Endothelial cell (in vitro differentiated cells): ENCODE measurements around the gene ITLN1. TPM values are rescaled to one million over a fixed set of nuclear protein-coding genes. Genes with fewer than 3 reads are reported as not detected.
"Not testable (repeated sequence)": the region's sequence is repeated elsewhere in the genome, so short reads cannot be mapped to it uniquely, and the experiment has no call there.

Experiments used
- DNase-seq: peaks from one replicate; pipeline ENCODE4 v3.0.0; 2021; ENCODE audit warnings: low spot score
- H3K27ac Mint-ChIP-seq: one replicate; pipeline ENCODE4 v1.8.0; 2021; ENCODE audit warnings: mixed read lengths, inconsistent platforms; ENCODE audit not compliant: unreplicated experiment
- H3K27me3 Mint-ChIP-seq: one replicate; pipeline ENCODE4 v1.8.0; 2021; ENCODE audit warnings: mild to moderate bottlenecking, moderate library complexity, mixed read lengths, inconsistent platforms; ENCODE audit not compliant: unreplicated experiment
- H3K36me3 Mint-ChIP-seq: one replicate; pipeline ENCODE4 v1.8.0; 2021; ENCODE audit warnings: mild to moderate bottlenecking, low read depth, mixed read lengths, inconsistent platforms; ENCODE audit not compliant: unreplicated experiment
- H3K4me1 Mint-ChIP-seq: one replicate; pipeline ENCODE4 v1.8.0; 2021; ENCODE audit warnings: mild to moderate bottlenecking, mixed read lengths, inconsistent platforms; ENCODE audit not compliant: unreplicated experiment
- H3K4me3 Mint-ChIP-seq: one replicate; pipeline ENCODE4 v1.8.0; 2021; ENCODE audit warnings: mild to moderate bottlenecking, mixed read lengths, inconsistent platforms; ENCODE audit not compliant: unreplicated experiment
- H3K9me3 Mint-ChIP-seq: one replicate; pipeline ENCODE4 v1.8.0; 2021; ENCODE audit warnings: mixed read lengths, inconsistent platforms; ENCODE audit not compliant: unreplicated experiment
- CTCF ChIP-seq: fragments of 200-600 bp; sonication (generic); IDR thresholded peaks from one replicate; pipeline ENCODE4 v1.5.0; 2021; ENCODE audit warnings: antibody characterized with exemption; ENCODE audit not compliant: unreplicated experiment
- total RNA-seq: library from RNA; stranded (reverse); fragmentation: NEBNext Ultra II Directional; extraction: Animal tissue kit (Norgen Biotek cat#: 25700); gene quantifications from one replicate; pipeline ENCODE4 v1.2.1, GENCODE V29; 2021; ENCODE audit not compliant: unreplicated experiment

The ITLN1 gene
- total RNA-seq, 1 donor from 2014 or later: not detected

GRCh38 chr1:160880216-160880615 lies 4.8 kb downstream of the ITLN1 start:
- Mint-ChIP-seq H3K27me3 (peaks cover 17% of the 10 kb centered on the region), H3K4me1 (peaks cover 17% of the 10 kb centered on the region), H3K27ac (no peak overlapping the region), H3K36me3 (no peaks in the 10 kb centered on the region), H3K4me3 (no peak overlapping the region), H3K9me3 (no peaks in the 10 kb centered on the region)
- no peak for TF ChIP-seq CTCF
- DNase-seq: no peak

- H3K27ac Mint-ChIP-seq: no peak overlapping the region
- no peak for DNase-seq
- H3K36me3 Mint-ChIP-seq: no peaks in the 10 kb centered on the region
- peaks cover 17% of the 10 kb centered on the region for H3K4me1 Mint-ChIP-seq
- TF ChIP-seq CTCF: no peak
- H3K27me3 Mint-ChIP-seq: peaks cover 17% of the 10 kb centered on the region
- no peaks in the 10 kb centered on the region for H3K9me3 Mint-ChIP-seq
- no peak overlapping the region for H3K4me3 Mint-ChIP-seq
Measured at GRCh38 chr1:160879056-160879455, 5.9 kb downstream of the ITLN1 start.

GRCh38 chr1:160877221-160877620 lies 7.8 kb downstream of the ITLN1 start:
- Mint-ChIP-seq H3K9me3 (no peaks in the 10 kb centered on the region), H3K27ac (no peak overlapping the region), H3K4me3 (no peak overlapping the region), H3K27me3 (peaks cover 17% of the 10 kb centered on the region), H3K36me3 (no peaks in the 10 kb centered on the region), H3K4me1 (peaks cover 17% of the 10 kb centered on the region)
- no peak for DNase-seq
- no peak for TF ChIP-seq CTCF

- Mint-ChIP-seq H3K9me3 (no peaks in the 10 kb centered on the region), H3K27me3 (peaks cover 17% of the 10 kb centered on the region), H3K4me3 (peak overlapping the region; percentile 15), H3K4me1 (peaks cover 17% of the 10 kb centered on the region), H3K36me3 (no peaks in the 10 kb centered on the region), H3K27ac (peak overlapping the region; percentile 30)
- TF ChIP-seq CTCF: no peak
- DNase-seq: no peak
Measured at GRCh38 chr1:160876311-160876710, 8.7 kb downstream of the ITLN1 start.

GRCh38 chr1:160875591-160875990 lies 9.4 kb downstream of the ITLN1 start:
- not testable (repeated sequence) for H3K9me3 Mint-ChIP-seq, DNase-seq, H3K36me3 Mint-ChIP-seq, H3K4me3 Mint-ChIP-seq
- H3K4me1 Mint-ChIP-seq: peaks cover 17% of the 10 kb centered on the region
- peaks cover 16% of the 10 kb centered on the region for H3K27me3 Mint-ChIP-seq
- peak overlapping the region; percentile 18 for H3K27ac Mint-ChIP-seq

- no peak for TF ChIP-seq CTCF
- peak overlapping the region; percentile 7 for H3K27ac Mint-ChIP-seq
Measured at GRCh38 chr1:160874935-160875334, 10.0 kb downstream of the ITLN1 start.

More at GRCh38 chr1:160874935-160875334, 10.0 kb downstream of the ITLN1 start:
- DNase-seq: no peak
- Mint-ChIP-seq H3K27me3 (peaks cover 11% of the 10 kb centered on the region), H3K9me3 (no peaks in the 10 kb centered on the region), H3K4me1 (peaks cover 17% of the 10 kb centered on the region), H3K4me3 (no peak overlapping the region), H3K36me3 (no peaks in the 10 kb centered on the region)
